NCI-H1694 (cell line): ENCODE measurements around the gene SUSD5.
"Not testable (repeated sequence)": the region's sequence is repeated elsewhere in the genome, so short reads cannot be mapped to it uniquely, and the experiment has no call there.

ENCODE experiments used
- DNase-seq: peaks from one replicate; lab custom pipeline; 2025; lab: John Stamatoyannopoulos, UW

Gene SUSD5

GRCh38 chr3:33194303-33194702, 24.3 kb downstream of the SUSD5 start:
- no peak for DNase-seq

GRCh38 chr3:33187368-33187634, 31.3 kb downstream of the SUSD5 start:
- no peak for DNase-seq

- DNase-seq = no peak
Observed at GRCh38 chr3:33186524-33187367, 31.9 kb downstream of the SUSD5 start.

GRCh38 chr3:33184863-33185262, 33.7 kb downstream of the SUSD5 start:
- no peak for DNase-seq

- DNase-seq = not testable (repeated sequence)
Observed at GRCh38 chr3:33181641-33182040, 37.0 kb downstream of the SUSD5 start.

- DNase-seq = no peak
Observed at GRCh38 chr3:33181229-33181628, 37.4 kb downstream of the SUSD5 start.

- DNase-seq = no peak
Observed at GRCh38 chr3:33179132-33179531, 39.5 kb downstream of the SUSD5 start.

GRCh38 chr3:33174711-33175414, 43.7 kb downstream of the SUSD5 start:
- no peak for DNase-seq

GRCh38 chr3:33174095-33174494, 44.5 kb downstream of the SUSD5 start:
- no peak for DNase-seq

- no peak for DNase-seq
Observed at GRCh38 chr3:33173672-33174071, 44.9 kb downstream of the SUSD5 start.

- no peak for DNase-seq
Observed at GRCh38 chr3:33173103-33173502, 45.5 kb downstream of the SUSD5 start.

GRCh38 chr3:33171580-33171979, 47.0 kb downstream of the SUSD5 start:
- no peak for DNase-seq

GRCh38 chr3:33170531-33170930, 48.1 kb downstream of the SUSD5 start:
- DNase-seq = no peak

GRCh38 chr3:33167716-33168336, 50.8 kb downstream of the SUSD5 start:
- no peak for DNase-seq

- no peak for DNase-seq
Observed at GRCh38 chr3:33167284-33167683, 51.3 kb downstream of the SUSD5 start.

- DNase-seq = no peak
Observed at GRCh38 chr3:33166095-33166494, 52.5 kb downstream of the SUSD5 start.

- no peak for DNase-seq
Observed at GRCh38 chr3:33165372-33165771, 53.2 kb downstream of the SUSD5 start.

GRCh38 chr3:33162621-33163020, 56.0 kb downstream of the SUSD5 start:
- not testable (repeated sequence) for DNase-seq

GRCh38 chr3:33159981-33160380, 58.6 kb downstream of the SUSD5 start:
- DNase-seq = no peak

- no peak for DNase-seq
Observed at GRCh38 chr3:33159234-33159633, 59.4 kb downstream of the SUSD5 start.

- no peak for DNase-seq
Observed at GRCh38 chr3:33155301-33155700, 63.3 kb downstream of the SUSD5 start.

GRCh38 chr3:33153782-33154181, 64.8 kb downstream of the SUSD5 start:
- no peak for DNase-seq
